ENCODE data around the gene STPG2. TPM values are rescaled to one million over a fixed set of nuclear protein-coding genes. Genes with fewer than 3 reads are reported as not detected.

The STPG2 gene
- total RNA-seq, 1 donor from 2014 or later = not detected

DNA sequence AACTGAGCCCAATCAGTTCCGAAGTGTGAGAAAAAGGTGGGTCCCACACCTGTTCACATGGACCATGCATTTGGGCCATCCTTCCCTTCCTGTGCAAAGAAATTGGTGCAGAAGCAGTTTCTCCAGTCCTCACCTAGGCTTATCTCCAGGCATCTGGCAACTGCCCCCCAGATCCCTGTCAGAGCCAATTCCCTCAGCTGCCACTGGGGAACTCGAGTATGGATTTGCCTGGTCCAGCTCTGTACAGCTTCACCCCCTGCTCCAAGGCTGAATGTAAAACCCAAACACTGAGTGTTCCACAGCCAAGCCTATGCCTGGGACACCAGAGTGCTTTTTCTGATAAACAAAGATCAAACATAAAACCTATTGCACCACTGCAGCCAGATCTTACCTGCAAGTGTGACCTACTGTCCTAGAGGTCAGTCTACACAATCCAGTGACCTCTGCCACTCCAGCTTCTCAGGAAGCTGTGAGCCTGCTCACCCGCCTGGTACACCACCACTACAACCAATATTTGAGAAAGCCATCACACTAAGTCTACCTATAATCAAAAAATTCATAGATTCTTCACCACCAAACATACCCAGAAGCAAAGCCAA lies 136.4 kb downstream of the STPG2 start:
- Histone ChIP-seq H3K27ac (replicated peaks) (no peak overlapping the region), H3K36me3 (no peaks in the 10 kb centered on the region), H3K27me3 (ENCODE audit: low read depth) (no peaks in the 10 kb centered on the region), H3K4me3 (no peak overlapping the region), H3K4me1 (no peaks in the 10 kb centered on the region), H3K9me3 (replicated peaks) (peaks cover 54% of the 10 kb centered on the region)
- DNase-seq = no peak
- no peak for TF ChIP-seq CTCF (IDR thresholded peaks at IDR 0.05; ENCODE audit: borderline replicate concordance)
- intact Hi-C loops (cut with micrococcal nuclease) = no loop called here

DNA sequence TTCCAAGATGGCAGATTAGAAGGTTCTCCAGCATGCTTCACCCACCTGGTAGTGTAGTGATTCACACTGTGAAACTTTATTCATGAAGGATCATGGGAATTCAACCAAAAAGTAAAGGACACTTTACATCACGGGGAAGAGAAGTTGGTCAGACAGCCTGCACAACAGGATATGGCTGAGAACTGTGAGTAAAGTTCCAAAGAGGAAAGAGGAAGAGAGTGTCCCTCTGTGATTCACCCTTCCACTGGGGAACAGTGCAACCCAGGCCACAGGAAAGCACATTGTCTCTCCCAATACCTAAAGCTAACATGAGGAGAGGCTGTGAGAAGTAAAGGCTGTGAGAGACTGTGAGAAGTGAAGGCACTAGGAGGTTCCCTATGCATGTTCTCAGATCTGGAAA lies 137.2 kb downstream of the STPG2 start:
- Histone ChIP-seq H3K27ac (replicated peaks) (no peak overlapping the region), H3K9me3 (replicated peaks) (peaks cover 48% of the 10 kb centered on the region), H3K4me3 (no peak overlapping the region), H3K4me1 (no peaks in the 10 kb centered on the region), H3K36me3 (no peaks in the 10 kb centered on the region), H3K27me3 (ENCODE audit: low read depth) (no peaks in the 10 kb centered on the region)
- DNase-seq = no peak
- intact Hi-C loops (cut with micrococcal nuclease) = no loop called here
- TF ChIP-seq CTCF (IDR thresholded peaks at IDR 0.05; ENCODE audit: borderline replicate concordance) = no peak

GRCh38 chr4:98000940-98001339 lies 142.3 kb downstream of the STPG2 start:
- no peak for TF ChIP-seq CTCF (IDR thresholded peaks at IDR 0.05; ENCODE audit: borderline replicate concordance)
- intact Hi-C loops (cut with micrococcal nuclease) = no loop called here
- H3K36me3 ChIP-seq = no peaks in the 10 kb centered on the region
- no peak overlapping the region for H3K27ac ChIP-seq (replicated peaks)
- no peaks in the 10 kb centered on the region for H3K27me3 ChIP-seq (ENCODE audit: low read depth)
- no peaks in the 10 kb centered on the region for H3K4me1 ChIP-seq
- H3K9me3 ChIP-seq (replicated peaks) = peaks cover 19% of the 10 kb centered on the region
- no peak for DNase-seq
- no peak overlapping the region for H3K4me3 ChIP-seq

DNA sequence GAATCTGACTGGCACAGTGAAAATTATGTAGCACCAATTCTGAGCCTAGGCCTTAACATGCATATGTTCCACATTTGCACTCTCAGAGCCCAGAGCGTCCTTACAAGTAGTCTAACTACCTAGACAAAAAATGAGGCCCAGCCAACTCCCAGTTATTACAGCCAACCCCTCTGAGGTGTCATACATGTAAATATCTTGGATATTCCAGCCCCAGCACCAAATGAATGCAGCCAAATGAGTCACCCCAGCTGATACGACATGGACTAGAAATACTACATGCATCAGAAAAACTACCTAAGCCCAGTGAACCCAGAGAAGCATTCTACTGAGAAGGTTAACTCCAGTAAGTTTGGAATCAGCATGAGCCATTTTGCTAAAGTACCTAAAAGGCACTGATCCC lies 145.1 kb downstream of the STPG2 start:
- Histone ChIP-seq H3K9me3 (replicated peaks) (peaks cover 36% of the 10 kb centered on the region), H3K36me3 (no peaks in the 10 kb centered on the region), H3K4me1 (no peaks in the 10 kb centered on the region), H3K4me3 (no peak overlapping the region), H3K27ac (replicated peaks) (no peak overlapping the region), H3K27me3 (ENCODE audit: low read depth) (no peaks in the 10 kb centered on the region)
- TF ChIP-seq CTCF (IDR thresholded peaks at IDR 0.05; ENCODE audit: borderline replicate concordance) = no peak
- DNase-seq = no peak
- intact Hi-C loops (cut with micrococcal nuclease) = no loop called here

DNA sequence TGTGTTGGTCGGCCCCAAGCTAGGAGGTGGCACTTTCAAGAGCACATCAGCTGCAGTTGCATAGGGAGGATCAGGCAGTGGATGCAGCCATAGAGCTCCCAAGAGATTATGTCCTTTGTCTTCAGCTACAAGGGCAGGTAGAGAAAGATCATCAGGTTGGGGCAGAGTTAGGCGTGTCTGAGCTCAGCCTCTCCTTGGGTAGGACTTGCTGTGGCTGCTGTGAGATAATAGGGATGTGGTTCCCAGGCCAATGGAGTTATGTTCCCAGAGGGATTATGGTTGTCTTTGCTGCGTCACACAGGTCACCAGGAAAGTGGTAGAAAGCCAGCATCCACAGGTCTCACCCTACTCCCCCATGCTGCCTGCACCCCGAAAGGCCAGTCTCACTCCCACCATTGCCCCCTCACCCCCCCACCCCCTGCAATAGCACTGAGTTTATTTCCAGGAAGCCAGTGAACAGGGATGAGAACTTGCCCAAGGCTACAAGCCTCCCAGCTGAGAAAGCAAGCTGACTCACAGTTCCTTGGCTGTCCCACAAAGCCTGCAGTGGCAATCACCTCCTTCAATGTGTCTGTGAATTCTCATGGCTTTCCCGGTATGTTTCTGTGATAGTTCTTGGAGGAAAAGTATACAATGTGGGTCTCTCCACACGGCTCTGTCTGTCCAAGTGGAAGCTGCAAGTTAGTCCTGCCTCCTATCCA lies 148.4 kb downstream of the STPG2 start:
- no peaks in the 10 kb centered on the region for H3K27me3 ChIP-seq (ENCODE audit: low read depth)
- DNase-seq = no peak
- no peak overlapping the region for H3K4me3 ChIP-seq
- no peak for TF ChIP-seq CTCF (IDR thresholded peaks at IDR 0.05; ENCODE audit: borderline replicate concordance)
- H3K36me3 ChIP-seq = no peaks in the 10 kb centered on the region
- H3K27ac ChIP-seq (replicated peaks) = no peak overlapping the region
- H3K4me1 ChIP-seq = no peaks in the 10 kb centered on the region
- H3K9me3 ChIP-seq (replicated peaks) = peaks cover 50% of the 10 kb centered on the region
- intact Hi-C loops (cut with micrococcal nuclease) = no loop called here
